Inflammatory macrophage treated with lipopolysaccharide for 4 hours (primary cell): ENCODE data around the gene TMUB2.
A peak's percentile ranks its signal among the peaks of the same experiment; 100 is the strongest.
"Not testable (repeated sequence)": the region's sequence is repeated elsewhere in the genome, so short reads cannot be mapped to it uniquely, and the experiment has no call there.

Experiments used
- DNase-seq: peaks from one replicate; pipeline ENCODE4 v3.0.0-alpha.2; 2020

The TMUB2 gene

GRCh38 chr17:44186307-44187130, at the start of gene TMUB2:
TMUB2 (plus strand) TSS chr17:44186972; CDS start chr17:44187709, 737 bp downstream.
- DNase-seq: peak; percentile 99

GRCh38 chr17:44137891-44138709, 48.7 kb upstream of the TMUB2 start:
- DNase-seq: peak; percentile 93

- not testable (repeated sequence) for DNase-seq
Observed at GRCh38 chr17:44143921-44144320, 42.9 kb upstream of the TMUB2 start.

- no peak for DNase-seq
Observed at GRCh38 chr17:44144966-44145739, 41.6 kb upstream of the TMUB2 start.

- peak; percentile 85 for DNase-seq
Observed at GRCh38 chr17:44146375-44147346, 40.1 kb upstream of the TMUB2 start.

GRCh38 chr17:44147812-44148211, 39.0 kb upstream of the TMUB2 start:
- no peak for DNase-seq

GRCh38 chr17:44149066-44149465, 37.7 kb upstream of the TMUB2 start:
- DNase-seq: peak; percentile 47

- DNase-seq: no peak
Observed at GRCh38 chr17:44149750-44150329, 36.9 kb upstream of the TMUB2 start.

- DNase-seq: no peak
Observed at GRCh38 chr17:44152875-44153274, 33.9 kb upstream of the TMUB2 start.

GRCh38 chr17:44155488-44155887, 31.3 kb upstream of the TMUB2 start:
- DNase-seq: no peak

- no peak for DNase-seq
Observed at GRCh38 chr17:44159519-44160210, 27.1 kb upstream of the TMUB2 start.

- no peak for DNase-seq
Observed at GRCh38 chr17:44164476-44164875, 22.3 kb upstream of the TMUB2 start.

- DNase-seq: no peak
Observed at GRCh38 chr17:44167181-44167861, 19.5 kb upstream of the TMUB2 start.

- no peak for DNase-seq
Observed at GRCh38 chr17:44170135-44170498, 16.7 kb upstream of the TMUB2 start.

- no peak for DNase-seq
Observed at GRCh38 chr17:44170499-44171201, 16.1 kb upstream of the TMUB2 start, which contains the start of gene ASB16. ASB16 (plus strand) TSS chr17:44170704; CDS start chr17:44170790, 86 bp downstream.

GRCh38 chr17:44171931-44172455, 14.8 kb upstream of the TMUB2 start:
- no peak for DNase-seq

GRCh38 chr17:44174427-44174826, 12.3 kb upstream of the TMUB2 start:
- DNase-seq: no peak

GRCh38 chr17:44176257-44176656, 10.5 kb upstream of the TMUB2 start:
- DNase-seq: no peak
